Naive thymus-derived CD4-positive, alpha-beta T cell (primary cell): Measurements from ENCODE around the gene IL17RE. TPM values are rescaled to one million over a fixed set of nuclear protein-coding genes. Genes with fewer than 3 reads are reported as not detected.
"Not testable (repeated sequence)": the region's sequence is repeated elsewhere in the genome, so short reads cannot be mapped to it uniquely, and the experiment has no call there.

Experiments
- ATAC-seq: fragments of 150-1000 bp; cut with Tn5 transposase; 2 replicates; pipeline ENCODE4 v1.10.0; 2021; ENCODE audit warnings: mild to moderate bottlenecking, moderate library complexity
- CTCF ChIA-PET: fragments of 350-600 bp; sonication (Branson Sonifier 250); formaldehyde crosslinking; loops from one replicate; lab custom pipeline; 2021; ENCODE audit warnings: antibody characterized with exemption; lab: Charles Lee
- POLR2A ChIA-PET: fragments of 350-600 bp; sonication (Branson Sonifier 250); formaldehyde crosslinking; loops from one replicate; lab custom pipeline; 2021; ENCODE audit warnings: antibody characterized with exemption, inconsistent platforms; lab: Charles Lee
- DNase-seq, 9 donors: peaks; one replicate each; pipeline versions ENCODE4 v3.0.0 to v3.0.0-alpha.2; 2020 to 2022; ENCODE audit warnings: mixed read lengths in 1 of 9
- H3K27ac ChIP-seq: one replicate; pipeline ENCODE4 v1.7.0; 2013; ENCODE audit warnings: mild to moderate bottlenecking, low read depth, low read length, moderate library complexity
- H3K27me3 ChIP-seq, 2 donors: one replicate each; pipeline ENCODE4 v1.7.0; 2013; ENCODE audit warnings: low read length in 2 of 2, mild to moderate bottlenecking in 2 of 2, moderate library complexity in 2 of 2; ENCODE audit not compliant: control insufficient read depth in 2 of 2, insufficient read depth in 2 of 2
- H3K36me3 ChIP-seq, 3 experiments: 1 replicate in 2 of 3; 2 replicates in 1 of 3; pipeline ENCODE4 v1.7.0; 2013; ENCODE audit warnings: low read length in 3 of 3, mild to moderate bottlenecking in 3 of 3, moderate library complexity in 1 of 3; ENCODE audit not compliant: insufficient read depth in 3 of 3, control insufficient read depth in 2 of 3
- H3K4me1 ChIP-seq, 2 donors: one replicate each; pipeline ENCODE4 v1.7.0; 2013; ENCODE audit warnings: low read length in 2 of 2, mild to moderate bottlenecking in 2 of 2, moderate library complexity in 1 of 2; ENCODE audit not compliant: control insufficient read depth in 2 of 2, insufficient read depth in 2 of 2
- H3K4me3 ChIP-seq: 2 replicates; pipeline ENCODE4 v1.7.0; 2013; ENCODE audit warnings: mild to moderate bottlenecking, low read length
- H3K9me3 ChIP-seq, 3 experiments: 1 replicate in 2 of 3; 2 replicates in 1 of 3; pipeline ENCODE4 v1.7.0; 2013; ENCODE audit warnings: low read length in 3 of 3; ENCODE audit not compliant: control insufficient read depth in 2 of 3
- H3K27ac Mint-ChIP-seq, 9 donors: one replicate each; pipeline ENCODE4 v1.8.0; 2020 to 2022; ENCODE audit warnings: mixed read lengths in 9 of 9, mild to moderate bottlenecking in 8 of 9, moderate library complexity in 5 of 9, inconsistent platforms in 2 of 9
- H3K27me3 Mint-ChIP-seq, 5 donors: one replicate each; pipeline ENCODE4 v1.8.0; 2021 to 2022; ENCODE audit warnings: mixed read lengths in 5 of 5, mild to moderate bottlenecking in 1 of 5
- H3K36me3 Mint-ChIP-seq, 5 donors: one replicate each; pipeline ENCODE4 v1.8.0; 2020 to 2022; ENCODE audit warnings: mixed read lengths in 5 of 5, mild to moderate bottlenecking in 3 of 5, inconsistent platforms in 1 of 5
- H3K4me1 Mint-ChIP-seq, 7 donors: one replicate each; pipeline ENCODE4 v1.8.0; 2020 to 2022; ENCODE audit warnings: mixed read lengths in 7 of 7, mild to moderate bottlenecking in 3 of 7, inconsistent platforms in 1 of 7
- H3K4me3 Mint-ChIP-seq, 10 donors: one replicate each; pipeline ENCODE4 v1.8.0; 2020 to 2022; ENCODE audit warnings: mild to moderate bottlenecking in 10 of 10, mixed read lengths in 10 of 10, moderate library complexity in 6 of 10, inconsistent platforms in 2 of 10
- H3K9me3 Mint-ChIP-seq, 11 donors: one replicate each; pipeline ENCODE4 v1.8.0; 2020 to 2022; ENCODE audit warnings: mixed read lengths in 11 of 11, mild to moderate bottlenecking in 4 of 11, inconsistent platforms in 1 of 11, moderate library complexity in 1 of 11
- intact Hi-C, 2 donors: fragments of 100-400 bp; cut with micrococcal nuclease; formaldehyde crosslinking; loops; one replicate each; pipeline ENCODE4 v1.15.1; 2023
- polyA plus RNA-seq, 2 donors: library from polyadenylated mRNA; unstranded; fragments of 300-500 nt; fragmentation: Illumina TruSeq; gene quantifications; one replicate each; pipeline ENCODE4 v1.2.3, GENCODE V29; 2021
- total RNA-seq, 6 experiments: library from RNA in 5 of 6; stranded (reverse) in 5 of 6; gene quantifications; 1 replicate in 5 of 6; 2 replicates in 1 of 6; pipeline ENCODE4 v1.2.3 and lab custom pipeline; 2021 to 2026

The IL17RE gene
- total and polyA plus RNA-seq, 7 experiments from 2014 or later = 0.19 to 2.2 (median 0.38) TPM; not detected in 2

DNA sequence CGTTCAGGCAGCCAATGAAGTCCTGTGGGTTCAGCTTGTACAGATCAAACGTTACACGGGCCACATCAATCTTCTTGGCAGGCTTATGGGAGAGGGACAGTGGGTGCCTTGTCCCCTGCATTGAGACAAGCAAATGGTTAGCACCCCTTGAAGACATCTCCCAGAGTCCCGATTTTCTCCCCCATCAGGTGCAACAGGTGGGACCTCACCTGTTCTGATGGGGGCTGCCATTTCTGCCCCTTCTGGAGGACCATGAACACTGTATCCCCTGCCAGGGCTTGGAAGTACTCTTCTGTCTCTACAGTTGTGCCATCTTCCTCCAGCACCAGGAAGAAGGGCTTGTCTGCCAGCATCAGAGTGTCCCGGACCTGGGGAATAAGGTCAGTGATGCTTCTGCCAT, 32.7 kb upstream of the IL17RE start:
- ChIA-PET CTCF (no interaction called here), POLR2A (no interaction called here)
- peaks cover 0 to 2% (median 0%) of the 10 kb centered on the region in 7 donors for H3K4me1 Mint-ChIP-seq
- no peaks in the 10 kb centered on the region for H3K9me3 ChIP-seq
- ATAC-seq = no peak
- H3K4me1 ChIP-seq = no peaks in the 10 kb centered on the region
- intact Hi-C loops = no loop called here
- no peak overlapping the region for H3K4me3 Mint-ChIP-seq
- H3K27me3 Mint-ChIP-seq = no peaks in the 10 kb centered on the region
- no peak for DNase-seq
- H3K27ac ChIP-seq = no peak overlapping the region
- no peaks in the 10 kb centered on the region for H3K36me3 Mint-ChIP-seq
- H3K36me3 ChIP-seq = no peaks in the 10 kb centered on the region
- H3K27ac Mint-ChIP-seq = no peak overlapping the region
- no peaks in the 10 kb centered on the region for H3K9me3 Mint-ChIP-seq
- no peak overlapping the region for H3K4me3 ChIP-seq
- H3K27me3 ChIP-seq = no peaks in the 10 kb centered on the region

DNA sequence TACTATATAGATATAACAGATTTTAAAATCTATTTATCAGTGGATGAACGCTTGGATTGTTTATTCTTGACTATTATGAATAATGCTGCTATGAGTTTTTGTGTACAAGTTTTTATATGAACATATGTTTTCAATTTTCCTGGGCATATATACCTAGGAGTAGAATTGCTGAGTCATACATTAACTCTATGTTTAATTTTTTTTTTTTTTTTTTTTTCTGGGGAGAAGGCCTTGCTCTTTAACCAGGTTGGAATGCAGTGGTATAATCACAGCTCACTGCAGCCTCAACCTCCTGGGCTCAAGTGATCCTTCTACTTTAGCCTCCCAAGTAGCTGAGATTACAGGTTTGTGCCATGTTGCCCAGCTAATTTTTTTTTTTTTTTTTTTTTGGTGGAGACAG, 31.7 kb upstream of the IL17RE start:
- ATAC-seq (no peak), DNase-seq (no peak)
- H3K27ac Mint-ChIP-seq = no peak overlapping the region
- intact Hi-C loops = no loop called here
- no peak overlapping the region for H3K27ac ChIP-seq
- POLR2A ChIA-PET = interaction anchor here (0.6 kb wide), 2 partner anchors 27 to 28 kb away, joined by 3 to 4 read pairs; no protein-coding TSS in a partner anchor
- no peaks in the 10 kb centered on the region for H3K9me3 Mint-ChIP-seq
- H3K36me3 ChIP-seq = no peaks in the 10 kb centered on the region
- no peak overlapping the region for H3K4me3 ChIP-seq
- no peaks in the 10 kb centered on the region for H3K27me3 Mint-ChIP-seq
- no peak overlapping the region for H3K4me3 Mint-ChIP-seq
- no peaks in the 10 kb centered on the region for H3K4me1 ChIP-seq
- CTCF ChIA-PET = no interaction called here
- H3K27me3 ChIP-seq = no peaks in the 10 kb centered on the region
- H3K36me3 Mint-ChIP-seq = no peaks in the 10 kb centered on the region
- no peaks in the 10 kb centered on the region for H3K9me3 ChIP-seq
- H3K4me1 Mint-ChIP-seq = peaks cover 0 to 2% (median 0%) of the 10 kb centered on the region in 7 donors

DNA sequence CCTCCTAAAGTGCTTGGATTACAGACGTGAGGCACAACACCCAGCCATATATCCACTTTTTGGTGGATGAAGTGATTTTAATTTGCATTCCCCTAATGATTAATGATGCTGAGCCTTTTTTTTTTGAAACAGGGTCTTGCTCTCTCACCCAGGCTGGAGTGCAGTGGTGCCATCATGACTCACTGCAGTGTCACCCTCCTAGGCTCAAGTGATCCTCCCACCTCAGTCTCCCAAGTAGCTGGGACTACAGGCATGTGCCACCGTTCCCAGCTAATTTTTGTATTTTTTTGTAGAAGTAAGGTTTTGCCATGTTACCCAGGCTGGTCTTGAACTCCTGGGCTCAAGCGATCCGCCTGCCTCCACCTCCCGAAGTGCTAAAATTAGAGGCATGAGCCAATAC, 30.6 kb upstream of the IL17RE start:
- CTCF ChIA-PET, H3K9me3 Mint-ChIP-seq, H3K9me3 ChIP-seq, H3K4me1 Mint-ChIP-seq, ATAC-seq, H3K36me3 Mint-ChIP-seq, H3K27ac Mint-ChIP-seq, H3K4me1 ChIP-seq, intact Hi-C loops, H3K4me3 ChIP-seq, DNase-seq, H3K27ac ChIP-seq, H3K27me3 Mint-ChIP-seq, H3K36me3 ChIP-seq, H3K27me3 ChIP-seq, H3K4me3 Mint-ChIP-seq: not testable (repeated sequence)
- POLR2A ChIA-PET = interaction anchor here (0.6 kb wide), 1 partner anchor 61 kb away, joined by 3 read pairs; no protein-coding TSS in a partner anchor

DNA sequence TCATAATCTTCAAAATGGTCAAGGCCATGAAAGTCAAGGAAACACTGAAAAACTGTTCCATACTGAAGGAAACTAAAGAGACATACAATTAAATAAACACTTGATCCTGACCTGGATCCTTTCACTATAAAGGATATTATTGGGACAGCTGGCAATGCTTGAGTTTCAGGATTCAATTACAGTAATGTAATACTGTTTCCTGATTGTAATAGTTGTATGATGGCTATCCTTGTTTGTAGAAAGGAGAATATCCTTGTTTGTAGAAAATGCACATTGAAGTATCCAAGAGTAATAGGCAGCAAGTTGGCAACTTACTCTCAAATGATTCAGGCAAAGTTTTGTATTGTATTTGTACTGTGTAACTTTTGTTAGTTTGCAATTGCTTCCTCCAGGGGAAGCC, 27.2 kb upstream of the IL17RE start:
- H3K36me3 ChIP-seq = no peaks in the 10 kb centered on the region
- ChIA-PET CTCF (no interaction called here), POLR2A (no interaction called here)
- no peak overlapping the region for H3K4me3 ChIP-seq
- ATAC-seq = no peak
- Mint-ChIP-seq H3K27me3 (peaks cover 0 to 4% (median 0%) of the 10 kb centered on the region in 5 donors), H3K36me3 (no peaks in the 10 kb centered on the region), H3K27ac (peak overlapping the region in 1 of 9 donors; percentile 16), H3K9me3 (no peaks in the 10 kb centered on the region), H3K4me1 (peaks cover 0 to 2% (median 0%) of the 10 kb centered on the region in 7 donors), H3K4me3 (no peak overlapping the region)
- H3K27ac ChIP-seq = no peak overlapping the region
- H3K9me3 ChIP-seq = no peaks in the 10 kb centered on the region
- no peak for DNase-seq
- H3K4me1 ChIP-seq = no peaks in the 10 kb centered on the region
- intact Hi-C loops = no loop called here
- H3K27me3 ChIP-seq = no peaks in the 10 kb centered on the region

DNA sequence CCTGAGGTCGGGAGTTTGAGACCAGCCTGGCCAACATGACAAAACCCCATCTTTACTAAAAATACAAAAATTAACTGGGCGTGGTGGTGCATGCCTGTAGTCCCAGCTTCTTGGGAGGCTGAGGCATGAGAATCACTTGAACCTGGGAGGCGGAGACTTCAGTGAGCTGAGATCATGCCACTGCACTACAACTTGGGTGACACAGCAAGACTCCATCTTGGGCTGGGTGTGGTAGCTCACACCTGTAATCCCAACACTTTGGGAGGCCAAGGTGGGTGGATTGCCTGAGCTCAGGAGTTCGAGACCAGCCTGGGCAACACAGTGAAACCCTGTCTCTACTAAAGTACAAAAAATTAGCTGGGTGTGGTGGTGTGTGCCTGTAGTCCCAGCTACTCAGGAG, 26.4 kb upstream of the IL17RE start:
- H3K27me3 Mint-ChIP-seq, DNase-seq, POLR2A ChIA-PET, intact Hi-C loops, H3K27me3 ChIP-seq, H3K4me3 ChIP-seq, H3K9me3 Mint-ChIP-seq, H3K9me3 ChIP-seq, H3K4me3 Mint-ChIP-seq, H3K4me1 Mint-ChIP-seq, ATAC-seq, H3K27ac Mint-ChIP-seq, H3K4me1 ChIP-seq, CTCF ChIA-PET, H3K36me3 Mint-ChIP-seq, H3K27ac ChIP-seq, H3K36me3 ChIP-seq: not testable (repeated sequence)

DNA sequence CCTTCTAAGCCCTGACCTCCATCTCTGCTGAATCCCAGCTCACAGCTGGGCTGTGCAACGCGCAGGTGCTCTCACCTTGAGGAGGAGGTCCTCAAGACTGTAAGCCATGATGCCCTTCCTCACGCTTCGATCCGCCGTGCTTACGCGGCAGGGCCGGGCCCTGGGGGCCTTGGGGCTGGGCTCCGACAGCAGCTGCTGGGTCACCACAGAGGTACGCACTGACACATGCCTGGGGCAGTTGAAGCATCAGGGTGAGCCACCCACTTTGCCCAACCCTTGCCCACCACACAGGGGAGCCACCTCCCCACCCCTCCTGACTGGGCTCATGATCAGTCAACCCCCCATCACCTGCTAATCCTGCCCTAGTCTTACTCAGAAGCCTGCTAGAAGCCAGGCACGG, 25.7 kb upstream of the IL17RE start:
- no peak for ATAC-seq
- intact Hi-C loops = no loop called here
- DNase-seq = no peak
- Histone ChIP-seq H3K4me1 (no peaks in the 10 kb centered on the region), H3K27ac (no peak overlapping the region), H3K27me3 (no peaks in the 10 kb centered on the region), H3K36me3 (no peaks in the 10 kb centered on the region), H3K4me3 (no peak overlapping the region), H3K9me3 (no peaks in the 10 kb centered on the region)
- ChIA-PET CTCF (no interaction called here), POLR2A (no interaction called here)
- no peaks in the 10 kb centered on the region for H3K36me3 Mint-ChIP-seq
- H3K27ac Mint-ChIP-seq = no peak overlapping the region
- no peaks in the 10 kb centered on the region for H3K9me3 Mint-ChIP-seq
- no peak overlapping the region for H3K4me3 Mint-ChIP-seq
- H3K4me1 Mint-ChIP-seq = peaks cover 0 to 2% (median 0%) of the 10 kb centered on the region in 7 donors
- peaks cover 0 to 5% (median 0%) of the 10 kb centered on the region in 5 donors for H3K27me3 Mint-ChIP-seq

DNA sequence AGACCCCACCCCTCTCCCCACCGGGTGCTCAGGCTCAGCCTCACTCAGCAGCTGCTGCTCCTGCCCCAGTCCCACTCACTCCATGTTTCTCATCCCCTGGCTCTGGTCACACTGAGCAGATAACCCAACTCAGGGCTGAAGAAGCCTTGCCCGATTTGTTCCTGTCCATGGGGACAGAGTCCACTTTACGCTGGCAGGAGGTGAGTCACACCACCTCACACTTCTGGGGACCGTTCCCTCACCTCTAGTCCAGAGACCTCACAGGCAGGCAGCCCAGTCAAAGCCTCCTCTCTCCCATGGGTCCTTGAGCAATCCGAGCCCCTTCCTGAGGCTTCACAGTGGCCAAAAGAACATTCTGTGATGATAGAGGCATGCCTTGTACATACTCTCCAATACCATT, 23.9 kb upstream of the IL17RE start:
- CTCF ChIA-PET = no interaction called here
- Mint-ChIP-seq H3K4me3 (no peak overlapping the region), H3K9me3 (no peaks in the 10 kb centered on the region), H3K27ac (no peak overlapping the region), H3K36me3 (no peaks in the 10 kb centered on the region), H3K4me1 (no peaks in the 10 kb centered on the region), H3K27me3 (peaks cover 0 to 5% (median 0%) of the 10 kb centered on the region in 5 donors)
- Histone ChIP-seq H3K4me1 (no peaks in the 10 kb centered on the region), H3K4me3 (no peak overlapping the region), H3K27me3 (no peaks in the 10 kb centered on the region), H3K9me3 (no peaks in the 10 kb centered on the region), H3K27ac (no peak overlapping the region), H3K36me3 (no peaks in the 10 kb centered on the region)
- POLR2A ChIA-PET = no interaction called here
- no peak for DNase-seq
- ATAC-seq = no peak
- intact Hi-C loops = no loop called here
